SHP77 treated with DMSO at 0.1 percent for 48 hours (cell line): ENCODE results near the gene SPECC1L.

Experiments used
- DNase-seq: peaks from one replicate; lab custom pipeline; 2025; lab: John Stamatoyannopoulos, UW

SPECC1L gene

GRCh38 chr22:24398409-24398808 lies 127.8 kb downstream of the SPECC1L start:
- DNase-seq = no peak

- no peak for DNase-seq
Measured at GRCh38 chr22:24400034-24400725, 129.5 kb downstream of the SPECC1L start.

- DNase-seq = no peak
Measured at GRCh38 chr22:24400726-24401596, 130.3 kb downstream of the SPECC1L start.

- DNase-seq = no peak
Measured at GRCh38 chr22:24401931-24402367, 131.3 kb downstream of the SPECC1L start.

- peak; percentile 40 for DNase-seq
Measured at GRCh38 chr22:24402460-24403192, 132.0 kb downstream of the SPECC1L start.

- DNase-seq = no peak
Measured at GRCh38 chr22:24403346-24403745, 132.7 kb downstream of the SPECC1L start.

GRCh38 chr22:24404561-24405275 lies 134.1 kb downstream of the SPECC1L start:
- DNase-seq = no peak

GRCh38 chr22:24405631-24406321 lies 135.1 kb downstream of the SPECC1L start:
- no peak for DNase-seq

GRCh38 chr22:24406322-24407277 lies 136.0 kb downstream of the SPECC1L start:
- DNase-seq = no peak

GRCh38 chr22:24407278-24407665 lies 136.6 kb downstream of the SPECC1L start:
- no peak for DNase-seq

- DNase-seq = no peak
Measured at GRCh38 chr22:24407884-24408283, 137.3 kb downstream of the SPECC1L start.

- no peak for DNase-seq
Measured at GRCh38 chr22:24408630-24409029, 138.0 kb downstream of the SPECC1L start.

- no peak for DNase-seq
Measured at GRCh38 chr22:24409707-24410106, 139.1 kb downstream of the SPECC1L start.

- no peak for DNase-seq
Measured at GRCh38 chr22:24410110-24410856, 139.7 kb downstream of the SPECC1L start.

- no peak for DNase-seq
Measured at GRCh38 chr22:24411256-24412004, 140.8 kb downstream of the SPECC1L start.

- DNase-seq = no peak
Measured at GRCh38 chr22:24412274-24412673, 141.6 kb downstream of the SPECC1L start.

- no peak for DNase-seq
Measured at GRCh38 chr22:24413271-24413670, 142.6 kb downstream of the SPECC1L start.

GRCh38 chr22:24413736-24414385 lies 143.2 kb downstream of the SPECC1L start:
- DNase-seq = no peak
